RWPE1 (cell line): Measurements from ENCODE around the gene PIP4K2A.

Experiments used
- CTCF ChIA-PET: fragments of 350-600 bp; sonication (Branson Sonifier 250); formaldehyde crosslinking; extraction: SDS; loops from one replicate; lab custom pipeline; 2021; lab: Yijun Ruan, JAX
- POLR2A ChIA-PET: fragments of 400-600 bp; formaldehyde crosslinking; extraction: SDS; loops from one replicate; lab custom pipeline; 2020; ENCODE audit warnings: antibody characterized with exemption; ENCODE audit not compliant: low non-redundant PET; lab: Yijun Ruan, JAX
- DNase-seq: peaks from one replicate; pipeline ENCODE4 v3.0.0; 2012; ENCODE audit warnings: low spot score
- H3K27ac ChIP-seq: fragments of 450-650 bp; 2 replicates; pipeline ENCODE4 v1.5.1; 2017
- CTCF ChIP-seq: fragments of 450-650 bp; conservative IDR thresholded peaks from 2 replicates; pipeline ENCODE4 v1.5.1; 2017; ENCODE audit warnings: low read depth, mild to moderate bottlenecking

The PIP4K2A gene

DNA sequence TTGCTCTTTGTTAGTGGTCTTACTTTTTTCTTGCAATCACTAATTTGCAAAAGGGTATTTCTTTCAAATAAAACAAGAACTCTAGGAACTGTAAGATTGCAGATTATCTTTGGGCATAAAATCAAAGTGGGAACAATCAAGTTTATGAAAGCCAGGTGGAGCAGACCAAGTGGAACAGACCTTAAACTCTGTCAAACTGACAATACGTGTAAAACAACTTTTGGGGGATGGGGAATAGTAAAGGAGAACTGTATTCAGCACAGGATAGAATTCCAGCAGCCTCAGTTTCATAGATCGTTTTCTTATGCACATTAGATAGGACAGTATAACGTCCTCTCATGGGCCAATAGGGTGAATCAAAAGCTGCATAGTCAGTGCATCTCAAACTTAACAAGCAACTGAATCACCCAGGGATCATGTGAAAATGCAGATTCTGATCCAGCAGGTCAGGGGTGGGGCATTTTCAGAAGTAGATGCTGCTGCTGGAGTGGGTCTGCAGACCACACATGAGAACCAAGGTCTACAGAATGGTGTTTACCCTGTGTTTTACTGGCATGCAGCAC, 120.7 kb downstream of the PIP4K2A start:
- DNase-seq = no peak
- H3K27ac ChIP-seq = no peak overlapping the region
- no peak for TF ChIP-seq CTCF
- CTCF ChIA-PET = no interaction called here
- POLR2A ChIA-PET = no interaction called here

GRCh38 chr10:22593026-22593425, 121.4 kb downstream of the PIP4K2A start:
- no peak overlapping the region for H3K27ac ChIP-seq
- no peak for DNase-seq
- no peak for TF ChIP-seq CTCF
- POLR2A ChIA-PET = no interaction called here
- CTCF ChIA-PET = interaction anchor here (0.6 kb wide), 1 partner anchor 18 kb away, joined by 5 read pairs; no protein-coding TSS in a partner anchor

- TF ChIP-seq CTCF = no peak
- POLR2A ChIA-PET = no interaction called here
- H3K27ac ChIP-seq = no peak overlapping the region
- CTCF ChIA-PET = interaction anchor here (0.9 kb wide), 1 partner anchor 251 kb away, joined by 3 read pairs; no protein-coding TSS in a partner anchor
- DNase-seq = no peak
These were observed 124.4 kb downstream of the PIP4K2A start for GRCh38 chr10:22589851-22590514.

DNA sequence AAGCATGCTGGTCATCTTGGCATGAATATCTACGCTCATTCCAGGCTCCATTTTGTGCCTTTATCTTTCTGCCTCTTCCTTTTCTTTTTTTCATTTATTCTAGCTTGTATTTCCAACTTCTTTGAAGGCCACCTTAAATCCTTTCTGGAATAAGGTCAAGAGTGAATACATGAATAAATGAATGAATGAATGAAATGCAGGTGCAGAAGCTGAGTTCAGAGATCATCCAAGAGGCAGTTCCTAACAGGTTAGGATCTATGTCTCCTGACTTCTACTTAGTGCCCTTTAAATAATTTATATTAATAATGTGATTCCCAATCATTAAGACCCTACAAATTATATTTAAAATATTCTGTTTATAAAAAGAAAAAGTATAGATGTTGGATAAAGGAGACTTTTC, 125.9 kb downstream of the PIP4K2A start:
- no peak overlapping the region for H3K27ac ChIP-seq
- ChIA-PET CTCF (no interaction called here), POLR2A (no interaction called here)
- no peak for DNase-seq
- TF ChIP-seq CTCF = no peak

GRCh38 chr10:22583683-22584082, 130.7 kb downstream of the PIP4K2A start:
- no peak overlapping the region for H3K27ac ChIP-seq
- POLR2A ChIA-PET = no interaction called here
- TF ChIP-seq CTCF = no peak
- CTCF ChIA-PET = no interaction called here
- no peak for DNase-seq

GRCh38 chr10:22581461-22581860, 132.9 kb downstream of the PIP4K2A start:
- TF ChIP-seq CTCF = no peak
- ChIA-PET POLR2A (no interaction called here), CTCF (interaction anchor here (0.6 kb wide), 1 partner anchor 495 kb away, joined by 3 read pairs; no protein-coding TSS in a partner anchor)
- DNase-seq = no peak
- H3K27ac ChIP-seq = no peak overlapping the region
